HCEC 1CT (cell line): ENCODE results near the gene LRRC2.
"Not testable (repeated sequence)": the region's sequence is repeated elsewhere in the genome, so short reads cannot be mapped to it uniquely, and the experiment has no call there.

Experiments
- DNase-seq: peaks from one replicate; pipeline ENCODE4 v3.0.0-alpha.2; 2017

LRRC2 gene

DNA sequence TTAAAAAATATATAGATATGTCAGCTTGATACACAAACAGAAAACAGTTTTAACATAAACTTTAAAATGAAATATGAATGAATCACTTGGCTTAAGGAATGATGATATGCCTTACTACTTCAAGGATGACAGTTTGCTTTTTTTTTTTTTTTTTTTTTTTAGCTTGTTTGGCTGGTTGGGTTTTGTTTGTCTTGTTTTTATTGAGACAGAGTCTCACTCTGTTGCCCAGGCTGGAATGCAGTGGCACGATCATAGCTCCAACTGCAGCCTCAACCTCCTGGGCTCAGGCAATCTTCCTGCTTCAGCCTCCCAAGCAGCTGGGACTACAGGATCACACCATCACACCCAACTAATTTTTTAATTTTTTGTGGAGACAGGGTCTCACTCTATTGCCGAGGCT lies 14.5 kb downstream of the LRRC2 start:
- DNase-seq: peak; percentile 22

DNA sequence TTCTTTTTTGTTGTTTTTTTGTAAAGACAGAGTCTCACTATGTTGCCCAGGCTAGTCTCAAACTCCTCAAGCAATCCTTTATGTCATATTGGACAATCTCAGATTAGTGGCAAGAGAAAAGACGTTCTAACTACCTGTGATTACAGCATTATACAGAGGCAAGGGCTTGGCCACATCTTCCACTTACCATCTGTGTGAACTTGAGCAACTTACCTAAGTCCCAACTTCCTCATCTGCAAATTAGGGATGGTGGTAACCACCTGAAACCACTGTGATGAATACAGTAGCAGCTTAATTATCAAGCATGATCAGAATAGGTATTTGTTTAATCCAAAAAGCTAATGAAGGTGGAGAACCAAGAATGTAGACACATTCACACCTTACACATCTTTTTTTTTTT lies 16.1 kb downstream of the LRRC2 start:
- DNase-seq: no peak

- DNase-seq: no peak
Observed at GRCh38 chr3:46549408-46549904, 16.6 kb downstream of the LRRC2 start.

GRCh38 chr3:46548611-46549010 lies 17.5 kb downstream of the LRRC2 start:
- not testable (repeated sequence) for DNase-seq

DNA sequence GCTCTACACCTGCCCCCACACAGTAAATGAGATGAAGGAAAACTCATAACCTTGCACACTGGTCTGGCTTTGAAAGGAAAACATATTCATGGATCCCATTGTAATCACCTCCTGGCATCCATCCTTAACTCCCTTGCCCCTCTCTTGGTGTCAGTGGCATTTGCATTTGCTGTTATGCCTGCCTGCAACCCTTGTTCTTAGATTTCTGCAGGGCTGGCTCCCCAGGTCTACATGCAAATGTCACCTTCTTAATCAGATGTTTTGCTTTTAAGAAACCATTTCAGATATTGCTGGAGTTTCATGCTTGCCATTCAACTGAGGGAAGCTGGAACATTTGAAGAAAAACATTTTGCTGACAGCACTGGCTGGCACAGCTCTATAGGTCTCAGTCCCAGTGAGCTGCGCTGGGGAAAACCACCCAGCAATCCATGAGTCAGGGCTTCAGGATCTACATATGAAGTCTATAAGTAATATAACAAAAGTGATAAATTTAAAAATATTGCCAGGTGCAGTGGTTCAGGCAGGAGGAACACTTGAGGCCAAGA lies 19.1 kb downstream of the LRRC2 start:
- no peak for DNase-seq

- DNase-seq: no peak
Observed at GRCh38 chr3:46545818-46546630, 20.1 kb downstream of the LRRC2 start.

DNA sequence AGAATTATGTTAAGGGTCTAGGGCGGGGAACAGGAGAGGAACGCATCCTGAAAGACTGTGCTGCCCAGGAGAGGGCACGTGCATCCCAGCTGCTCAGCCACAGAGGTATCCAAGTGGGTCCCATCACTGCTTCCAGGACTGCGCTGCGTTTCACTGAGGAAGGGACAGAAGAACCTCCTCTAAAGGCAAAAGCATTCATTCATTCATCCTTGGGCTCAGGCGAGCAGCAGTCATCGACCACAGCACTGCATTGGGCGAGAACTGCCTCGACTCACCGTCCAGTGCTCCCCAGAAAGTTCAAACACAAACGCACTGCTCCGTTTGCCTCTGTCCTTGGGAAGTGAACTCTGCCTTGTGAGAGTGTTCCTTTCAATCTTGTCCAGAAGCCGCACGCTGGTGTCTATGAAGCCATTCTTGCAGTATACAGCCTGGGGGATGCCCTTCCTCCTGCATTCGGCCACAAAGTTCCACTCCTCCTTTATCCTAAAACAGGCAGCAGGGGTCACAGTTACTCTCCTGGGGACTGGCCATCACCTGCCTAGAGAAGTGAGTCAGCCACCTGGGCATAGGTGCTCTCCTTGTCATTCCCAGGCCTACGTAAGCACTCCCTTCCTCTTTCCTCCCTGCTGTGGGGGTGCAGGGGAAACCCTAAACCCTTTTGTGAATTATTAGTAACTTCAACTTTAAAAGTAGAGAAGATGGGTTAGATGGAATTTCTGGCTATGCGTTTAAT lies 21.2 kb downstream of the LRRC2 start:
- no peak for DNase-seq

DNA sequence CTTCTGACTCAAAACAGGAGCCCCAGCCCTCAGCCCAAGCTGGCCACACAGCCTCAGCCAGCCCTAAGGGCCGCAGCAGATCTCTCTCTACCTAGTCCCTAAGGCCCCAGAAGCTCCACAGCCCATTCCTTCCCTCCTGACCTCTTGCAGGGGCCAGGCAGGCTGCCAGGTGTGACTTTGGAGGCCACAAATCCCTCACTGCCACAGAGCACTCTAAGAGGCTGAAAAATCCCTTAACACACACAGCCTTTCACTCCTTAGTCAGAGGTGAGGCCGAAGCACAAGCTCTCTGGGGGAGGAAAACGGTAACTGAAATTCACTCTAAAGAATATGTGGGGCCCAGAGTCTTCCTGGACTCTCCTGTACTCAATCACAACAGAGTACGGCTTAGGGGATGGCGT lies 23.3 kb downstream of the LRRC2 start:
- no peak for DNase-seq

DNA sequence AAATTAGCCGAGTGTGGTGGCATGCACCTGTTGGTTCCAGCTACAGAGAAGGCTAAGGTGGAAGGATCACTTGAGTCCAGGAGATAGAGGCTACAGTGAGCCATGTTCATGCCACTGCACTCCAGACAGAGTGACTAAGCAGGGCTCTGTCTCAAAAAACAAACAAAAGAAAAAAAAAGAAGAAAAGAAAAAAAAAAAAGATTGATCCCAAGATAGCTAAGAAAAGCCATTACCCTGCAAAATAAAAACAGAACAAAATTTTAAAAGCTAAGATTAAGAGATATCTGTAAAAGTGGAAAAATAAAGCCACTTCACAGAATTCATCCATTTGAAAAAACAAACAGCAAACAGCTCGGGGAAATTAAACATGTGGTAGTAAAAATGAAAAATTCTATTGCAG lies 23.8 kb downstream of the LRRC2 start:
- DNase-seq: no peak

DNA sequence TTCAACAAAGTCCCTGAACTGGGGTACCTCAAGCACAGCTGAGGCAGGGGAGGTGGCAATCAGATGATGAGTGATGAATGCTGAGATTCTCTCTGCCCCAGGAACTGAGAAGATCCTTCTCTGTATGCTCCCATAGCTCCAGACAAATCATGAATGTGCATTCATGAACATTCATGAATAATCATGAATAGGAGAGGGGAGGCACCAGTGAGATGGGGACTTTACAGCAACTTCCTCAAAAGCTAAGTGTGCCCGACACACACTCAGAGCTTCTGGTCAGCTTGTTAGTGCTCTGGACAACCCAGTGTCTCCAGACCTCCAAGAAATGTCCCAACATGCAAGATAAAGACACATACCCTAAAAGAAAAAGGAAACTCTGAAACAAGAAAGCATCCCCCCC lies 24.3 kb downstream of the LRRC2 start:
- DNase-seq: no peak

DNA sequence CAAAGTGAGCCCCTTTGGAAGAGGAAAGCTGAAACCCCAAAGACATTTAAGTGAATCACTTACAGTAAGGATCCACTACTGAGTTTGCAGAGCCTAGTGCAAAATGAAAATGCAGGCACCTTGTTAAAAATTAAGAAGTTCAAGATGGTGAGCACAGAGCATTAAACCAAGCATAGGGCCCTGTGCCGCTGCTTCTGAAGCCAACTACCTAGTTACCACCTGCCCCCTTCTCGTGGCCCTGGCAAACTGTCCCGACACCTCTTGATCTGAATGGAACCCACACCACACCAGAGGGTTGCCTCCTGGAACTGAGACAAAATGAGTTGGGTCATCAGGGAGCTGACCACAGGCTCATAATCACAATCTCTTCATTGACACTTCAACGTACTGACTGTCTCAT lies 25.6 kb downstream of the LRRC2 start:
- DNase-seq: no peak

- no peak for DNase-seq
Observed at GRCh38 chr3:46539443-46540005, 26.6 kb downstream of the LRRC2 start.

DNA sequence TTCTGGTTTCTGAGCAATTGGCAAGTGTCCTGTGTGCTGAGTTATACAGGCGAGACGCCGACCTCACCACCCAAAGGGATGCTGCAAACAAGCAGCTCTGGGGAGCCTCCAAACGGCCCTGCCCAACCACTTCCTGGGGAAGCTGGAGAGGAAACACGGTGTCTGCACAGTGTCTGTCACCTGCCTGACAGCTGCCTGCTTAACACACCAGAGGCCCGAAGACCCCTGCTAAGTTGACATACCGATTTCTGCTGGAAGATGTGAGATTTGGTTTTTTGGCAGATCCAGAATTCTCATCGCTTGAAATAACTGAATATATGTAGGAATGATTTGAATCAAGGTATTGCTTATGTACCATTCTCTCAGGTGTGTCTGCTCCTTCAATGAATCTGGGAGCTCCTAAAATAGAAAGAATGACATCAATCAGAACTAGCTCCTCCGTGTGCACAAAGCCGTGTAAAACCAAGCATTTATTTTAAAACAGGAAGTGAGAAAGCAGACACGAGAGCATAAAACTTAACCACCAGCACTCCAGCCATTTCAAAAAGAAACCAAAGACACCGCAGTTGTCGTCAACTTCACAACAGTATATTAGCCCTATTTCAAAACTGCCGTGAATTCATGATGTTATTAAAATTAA lies 27.2 kb downstream of the LRRC2 start:
- DNase-seq: peak; percentile 79

GRCh38 chr3:46538425-46538802 lies 27.7 kb downstream of the LRRC2 start:
- not testable (repeated sequence) for DNase-seq

GRCh38 chr3:46537779-46538178 lies 28.3 kb downstream of the LRRC2 start:
- DNase-seq: no peak

DNA sequence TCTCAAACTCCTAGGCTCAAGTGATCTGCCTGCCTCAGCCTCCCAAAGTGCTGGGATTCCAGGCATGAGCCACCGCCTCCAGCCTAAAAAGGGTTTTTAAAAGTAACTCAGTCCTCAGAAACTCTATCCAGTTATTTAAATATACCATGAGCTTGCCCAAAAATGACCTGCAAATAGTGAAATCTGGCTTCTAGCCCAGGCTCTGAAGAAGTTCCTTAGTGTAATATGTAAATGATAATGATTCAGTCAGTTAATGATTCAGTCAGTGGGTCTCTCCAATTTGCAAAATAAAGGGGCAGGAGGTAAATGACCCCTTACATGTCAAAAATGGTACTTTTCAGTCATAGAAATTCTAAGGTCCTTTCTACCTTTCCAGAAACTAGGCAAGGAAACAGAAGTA lies 28.8 kb downstream of the LRRC2 start:
- no peak for DNase-seq

GRCh38 chr3:46536758-46537157 lies 29.3 kb downstream of the LRRC2 start:
- DNase-seq: no peak

DNA sequence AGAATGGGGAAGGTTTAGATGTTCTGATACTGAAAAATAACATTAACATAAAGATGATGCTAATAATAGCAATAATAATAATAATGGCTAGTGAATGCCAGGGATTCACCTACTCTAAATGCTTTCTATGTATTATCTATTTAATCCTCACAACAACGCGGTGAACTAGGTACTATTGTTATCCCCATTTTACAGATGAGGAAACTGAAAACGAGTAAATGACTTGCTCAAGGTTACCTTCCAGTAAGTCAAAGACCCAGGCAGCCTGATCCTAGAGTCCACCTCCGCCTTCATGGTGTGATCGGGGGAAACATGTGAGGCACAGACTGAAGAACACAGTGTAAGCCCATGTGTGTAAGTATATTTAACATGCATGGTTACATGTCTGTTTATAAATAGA lies 30.4 kb downstream of the LRRC2 start:
- DNase-seq: no peak

- DNase-seq: no peak
Observed at GRCh38 chr3:46533091-46533490, 33.0 kb downstream of the LRRC2 start.

- DNase-seq: no peak
Observed at GRCh38 chr3:46527239-46527638, 38.9 kb downstream of the LRRC2 start.

- no peak for DNase-seq
Observed at GRCh38 chr3:46524832-46525231, 41.3 kb downstream of the LRRC2 start.

- no peak for DNase-seq
Observed at GRCh38 chr3:46524008-46524407, 42.1 kb downstream of the LRRC2 start.

DNA sequence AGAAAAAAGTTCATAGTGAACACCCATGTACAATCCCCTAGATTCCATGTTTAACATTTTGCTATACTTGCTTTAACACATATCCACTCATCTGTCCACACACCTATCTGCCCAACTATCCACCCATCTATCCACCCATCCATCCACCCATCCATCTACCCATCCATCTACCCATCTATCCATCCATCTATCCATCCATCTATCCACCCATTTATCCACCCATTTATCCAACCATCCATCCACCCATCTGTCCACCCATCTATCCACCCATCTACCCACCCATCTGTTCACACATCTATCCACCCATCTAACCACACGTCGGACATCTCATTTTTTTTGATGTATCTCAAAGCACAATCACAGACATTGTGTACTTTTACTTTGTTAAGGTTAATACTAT lies 42.5 kb downstream of the LRRC2 start:
- DNase-seq: no peak
